ENCODE data around the gene ACTR6.
A peak's percentile ranks its signal among the peaks of the same experiment; 100 is the strongest.

The ACTR6 gene

DNA sequence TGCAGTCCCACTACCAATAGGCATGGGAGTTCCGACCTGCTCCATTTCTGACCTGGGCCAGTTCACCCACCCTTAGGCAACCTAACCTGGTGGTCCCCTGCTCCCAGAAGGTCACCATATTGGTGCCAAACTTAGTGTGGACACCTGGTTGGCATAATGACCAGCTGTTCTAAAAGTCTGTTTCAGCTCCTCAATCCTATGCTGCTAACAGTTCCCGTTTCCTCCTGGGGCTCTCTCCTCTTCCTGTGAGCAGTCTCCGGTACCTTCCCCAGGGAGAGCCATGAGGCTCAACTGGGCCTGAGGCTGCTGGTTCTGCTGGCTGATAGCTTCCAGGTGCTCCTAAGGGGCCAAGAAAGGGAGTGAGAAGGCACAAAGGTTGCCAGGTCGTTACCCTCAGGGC lies 42.1 kb upstream of the ACTR6 start:
- no peaks in the 10 kb centered on the region for H3K27me3 ChIP-seq (ENCODE audit: insufficient read depth, low read length)
- no peak overlapping the region for H3K9ac ChIP-seq (ENCODE audit: low read length)
- H3K36me3 ChIP-seq (ENCODE audit: insufficient read depth, low read length): no peaks in the 10 kb centered on the region
- peaks cover 2% of the 10 kb centered on the region for H3K4me1 ChIP-seq (ENCODE audit: insufficient read depth, low read length, severe bottlenecking)
- H2AFZ ChIP-seq (ENCODE audit: low read length): no peak overlapping the region
- no peak overlapping the region for H3K4me3 ChIP-seq (ENCODE audit: low read depth, low read length, poor library complexity, severe bottlenecking)
- no peak overlapping the region for H3K4me2 ChIP-seq (ENCODE audit: low read length)
- H3K9me2 ChIP-seq (ENCODE audit: low read depth, low read length): no peaks in the 10 kb centered on the region
- no peaks in the 10 kb centered on the region for H4K20me1 ChIP-seq (ENCODE audit: insufficient read depth, low read length)
- H3F3A ChIP-seq (ENCODE audit: insufficient read depth, low read length): no peaks in the 10 kb centered on the region
- TF ChIP-seq EZH2 (IDR thresholded peaks at IDR 0.05; ENCODE audit: borderline replicate concordance, low read length): no peak
- TF ChIP-seq, protein P1, sequence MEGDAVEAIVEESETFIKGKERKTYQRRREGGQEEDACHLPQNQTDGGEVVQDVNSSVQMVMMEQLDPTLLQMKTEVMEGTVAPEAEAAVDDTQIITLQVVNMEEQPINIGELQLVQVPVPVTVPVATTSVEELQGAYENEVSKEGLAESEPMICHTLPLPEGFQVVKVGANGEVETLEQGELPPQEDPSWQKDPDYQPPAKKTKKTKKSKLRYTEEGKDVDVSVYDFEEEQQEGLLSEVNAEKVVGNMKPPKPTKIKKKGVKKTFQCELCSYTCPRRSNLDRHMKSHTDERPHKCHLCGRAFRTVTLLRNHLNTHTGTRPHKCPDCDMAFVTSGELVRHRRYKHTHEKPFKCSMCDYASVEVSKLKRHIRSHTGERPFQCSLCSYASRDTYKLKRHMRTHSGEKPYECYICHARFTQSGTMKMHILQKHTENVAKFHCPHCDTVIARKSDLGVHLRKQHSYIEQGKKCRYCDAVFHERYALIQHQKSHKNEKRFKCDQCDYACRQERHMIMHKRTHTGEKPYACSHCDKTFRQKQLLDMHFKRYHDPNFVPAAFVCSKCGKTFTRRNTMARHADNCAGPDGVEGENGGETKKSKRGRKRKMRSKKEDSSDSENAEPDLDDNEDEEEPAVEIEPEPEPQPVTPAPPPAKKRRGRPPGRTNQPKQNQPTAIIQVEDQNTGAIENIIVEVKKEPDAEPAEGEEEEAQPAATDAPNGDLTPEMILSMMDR (IDR thresholded peaks at IDR 0.05; ENCODE audit: low read length): no peak
- no peaks in the 10 kb centered on the region for H3K9me3 ChIP-seq (ENCODE audit: low read length)
- H3K79me2 ChIP-seq (ENCODE audit: insufficient read depth, low read length): no peaks in the 10 kb centered on the region
- H3K27ac ChIP-seq (ENCODE audit: low read depth, low read length, poor library complexity, severe bottlenecking): no peak overlapping the region

DNA sequence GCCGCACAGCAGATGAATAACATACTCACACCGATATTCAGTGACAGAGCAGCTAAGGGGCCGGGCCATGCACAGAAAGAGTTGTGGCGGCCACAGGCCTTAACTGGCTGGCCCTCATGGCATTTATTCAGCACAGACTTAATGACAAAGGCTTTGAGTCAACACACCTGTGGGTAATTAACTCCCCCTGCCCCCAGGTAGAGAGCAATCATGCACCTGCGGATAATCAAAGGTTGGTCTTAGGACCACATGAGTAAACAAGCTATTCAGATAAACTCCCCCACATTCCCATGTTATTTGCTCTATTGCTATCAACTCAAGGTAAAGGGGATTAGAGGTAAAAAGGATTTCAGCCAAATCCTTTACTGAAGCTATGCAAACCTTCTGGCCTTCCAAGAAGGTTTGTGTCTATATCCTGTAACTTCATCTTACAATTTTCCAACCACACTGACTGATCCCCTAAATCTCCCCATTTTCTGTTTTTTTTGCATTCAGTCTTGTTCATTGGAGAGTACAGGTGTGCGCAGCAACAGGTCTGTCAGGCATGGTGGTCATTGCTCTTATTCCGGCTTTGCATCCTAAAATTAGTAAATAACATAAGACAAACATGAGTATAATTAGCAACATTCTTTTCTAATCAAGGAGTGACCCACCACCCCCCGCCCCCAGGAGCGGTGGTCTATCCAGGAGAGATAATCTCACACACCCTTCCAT lies 41.1 kb upstream of the ACTR6 start:
- no peak for TF ChIP-seq EZH2 (IDR thresholded peaks at IDR 0.05; ENCODE audit: borderline replicate concordance, low read length)
- TF ChIP-seq, protein P1 (IDR thresholded peaks at IDR 0.05; ENCODE audit: low read length): no peak
- H3K79me2 ChIP-seq (ENCODE audit: insufficient read depth, low read length): no peaks in the 10 kb centered on the region

DNA sequence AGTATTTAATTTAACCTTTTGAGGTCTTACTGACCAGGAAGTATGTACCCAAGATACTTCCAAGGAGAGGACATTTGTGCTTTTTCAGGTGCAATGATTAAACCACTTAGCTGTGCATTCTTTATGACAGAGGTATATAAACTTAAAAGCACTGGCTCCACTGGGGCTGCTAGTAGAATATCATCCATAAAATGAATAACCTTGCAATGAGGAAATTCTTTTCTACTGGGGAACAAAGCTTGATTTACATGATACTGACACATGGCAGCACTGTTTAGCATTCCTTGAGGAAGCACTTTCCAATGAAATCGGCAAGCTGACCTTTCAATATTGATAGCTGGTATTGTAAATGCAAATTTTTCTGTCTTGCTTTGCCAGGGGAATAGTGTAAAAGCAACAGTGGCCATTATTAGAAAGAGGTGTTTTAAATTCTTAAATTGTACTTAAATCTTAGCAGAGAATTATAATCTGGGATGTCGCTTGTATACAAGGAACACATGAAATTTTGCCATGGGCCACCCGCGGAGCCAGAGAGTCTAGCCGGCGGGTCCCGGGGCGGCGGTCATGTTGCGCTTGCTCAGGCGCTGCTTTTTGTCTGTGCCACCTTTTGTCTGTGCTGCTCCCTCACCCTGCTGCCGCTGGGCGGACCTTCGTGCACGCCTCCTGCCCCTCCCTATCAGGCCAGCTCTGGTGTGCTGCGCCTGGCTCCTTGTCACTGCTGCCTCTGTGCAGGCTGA lies 37.0 kb upstream of the ACTR6 start:
- Histone ChIP-seq H3K4me2 (ENCODE audit: low read length) (peak overlapping the region; percentile 54; the same call in 1 of the 2 replicates), H4K20me1 (ENCODE audit: insufficient read depth, low read length) (no peaks in the 10 kb centered on the region), H3K9me2 (ENCODE audit: low read depth, low read length) (no peaks in the 10 kb centered on the region), H3K9me3 (ENCODE audit: low read length) (no peaks in the 10 kb centered on the region), H3K36me3 (ENCODE audit: insufficient read depth, low read length) (0 out of 2 replicates have a peak, but pooled peaks cover 5% of the 10 kb centered on the region), H3K27me3 (ENCODE audit: insufficient read depth, low read length) (no peaks in the 10 kb centered on the region), H3F3A (ENCODE audit: insufficient read depth, low read length) (no peaks in the 10 kb centered on the region), H3K4me3 (ENCODE audit: low read depth, low read length, poor library complexity, severe bottlenecking) (peak overlapping the region; percentile 35), H3K4me1 (ENCODE audit: insufficient read depth, low read length, severe bottlenecking) (peaks cover 9% of the 10 kb centered on the region), H3K79me2 (ENCODE audit: insufficient read depth, low read length) (no peaks in the 10 kb centered on the region), H3K9ac (ENCODE audit: low read length) (no peak overlapping the region), H2AFZ (ENCODE audit: low read length) (no peak overlapping the region), H3K27ac (ENCODE audit: low read depth, low read length, poor library complexity, severe bottlenecking) (no peak overlapping the region)
- TF ChIP-seq, protein P1 (IDR thresholded peaks at IDR 0.05; ENCODE audit: low read length): no peak
- no peak for TF ChIP-seq EZH2 (IDR thresholded peaks at IDR 0.05; ENCODE audit: borderline replicate concordance, low read length)

More for the DNA sequence above, 41.1 kb upstream of the ACTR6 start:
- H4K20me1 ChIP-seq (ENCODE audit: insufficient read depth, low read length): no peaks in the 10 kb centered on the region
- no peaks in the 10 kb centered on the region for H3K36me3 ChIP-seq (ENCODE audit: insufficient read depth, low read length)
- no peak overlapping the region for H3K9ac ChIP-seq (ENCODE audit: low read length)
- no peaks in the 10 kb centered on the region for H3K27me3 ChIP-seq (ENCODE audit: insufficient read depth, low read length)
- no peak overlapping the region for H3K4me2 ChIP-seq (ENCODE audit: low read length)
- no peaks in the 10 kb centered on the region for H3K9me3 ChIP-seq (ENCODE audit: low read length)
- no peak overlapping the region for H3K4me3 ChIP-seq (ENCODE audit: low read depth, low read length, poor library complexity, severe bottlenecking)
- peaks cover 9% of the 10 kb centered on the region for H3K4me1 ChIP-seq (ENCODE audit: insufficient read depth, low read length, severe bottlenecking)
- H2AFZ ChIP-seq (ENCODE audit: low read length): no peak overlapping the region
- H3K27ac ChIP-seq (ENCODE audit: low read depth, low read length, poor library complexity, severe bottlenecking): no peak overlapping the region
- no peaks in the 10 kb centered on the region for H3F3A ChIP-seq (ENCODE audit: insufficient read depth, low read length)
- H3K9me2 ChIP-seq (ENCODE audit: low read depth, low read length): no peaks in the 10 kb centered on the region
